Panc1 (cell line): ENCODE results near the gene IGF1R. TPM values are rescaled to one million over a fixed set of nuclear protein-coding genes. Genes with fewer than 3 reads are reported as not detected.

Experiments used
- ATAC-seq: fragments of 200-7000 bp; cut with Tn5 transposase; 2 replicates; pipeline ENCODE4 v1.9.1; 2020; ENCODE audit warnings: mild to moderate bottlenecking, moderate library complexity
- BruUV-seq: library from RNA; stranded (reverse); fragments of 400-500 nt; replicated peaks from 2 replicates; lab custom pipeline; 2021; lab: Mats Ljungman, UMichigan
- CTCF ChIA-PET: fragments of 300-600 bp; sonication (Branson Sonifier 250); formaldehyde crosslinking; loops from one replicate; lab custom pipeline; 2022; ENCODE audit warnings: antibody characterized with exemption; lab: Charles Lee
- POLR2A ChIA-PET: fragments of 300-600 bp; sonication (Branson Sonifier 250); formaldehyde crosslinking; loops from one replicate; lab custom pipeline; 2022; ENCODE audit warnings: antibody characterized with exemption; lab: Charles Lee
- DNase-seq: peaks from one replicate; pipeline ENCODE4 v3.0.0-alpha.2; 2010; ENCODE audit warnings: low read depth, low spot score
- H3K27ac ChIP-seq: 2 replicates; pipeline ENCODE4 v1.5.1; 2011; ENCODE audit warnings: mild to moderate bottlenecking, low read length, inconsistent platforms
- H3K27me3 ChIP-seq: fragments of 200-500 bp; sonication (Bioruptor generic); 2 replicates; pipeline ENCODE4 v1.6.0; 2014; ENCODE audit warnings: low read length, inconsistent platforms; ENCODE audit not compliant: control insufficient read depth, insufficient read depth
- H3K36me3 ChIP-seq: fragments of 200-500 bp; sonication (Bioruptor generic); 2 replicates; pipeline ENCODE4 v1.5.1; 2014; ENCODE audit warnings: inconsistent platforms, mild to moderate bottlenecking, low read length, moderate library complexity; ENCODE audit not compliant: control insufficient read depth, insufficient read depth
- H3K4me1 ChIP-seq: 2 replicates; pipeline ENCODE4 v1.5.1; 2011; ENCODE audit warnings: inconsistent platforms, mild to moderate bottlenecking, low read length, moderate library complexity; ENCODE audit not compliant: control insufficient read depth, insufficient read depth
- H3K4me3 ChIP-seq, 2 experiments: 2 replicates each; pipeline ENCODE4 v1.5.1; 2011 to 2012; ENCODE audit warnings: low read depth in 2 of 2, low read length in 2 of 2, mild to moderate bottlenecking in 2 of 2, inconsistent platforms in 1 of 2, moderate library complexity in 1 of 2
- H3K9me3 ChIP-seq: fragments of 200-500 bp; sonication (Bioruptor generic); 2 replicates; pipeline ENCODE4 v1.5.1; 2014; ENCODE audit warnings: low read depth, mild to moderate bottlenecking, inconsistent platforms, low read length, moderate library complexity; ENCODE audit not compliant: control insufficient read depth, insufficient read depth
- CTCF ChIP-seq: fragments of 450-650 bp; IDR thresholded peaks from 2 replicates; pipeline ENCODE4 v1.5.1; 2017; ENCODE audit warnings: mild to moderate bottlenecking
- POLR2AphosphoS5 ChIP-seq: IDR thresholded peaks from 2 replicates; pipeline ENCODE4 v1.6.1; 2012; ENCODE audit warnings: mild to moderate bottlenecking, low read depth, low read length, moderate library complexity
- SIN3A ChIP-seq: IDR thresholded peaks from 2 replicates; pipeline ENCODE4 v1.6.1; 2012; ENCODE audit warnings: low read depth, mild to moderate bottlenecking, low read length, moderate library complexity, borderline replicate concordance; ENCODE audit not compliant: insufficient read depth
- TCF7L2 ChIP-seq: IDR thresholded peaks from 2 replicates; pipeline ENCODE4 v1.6.1; 2011; ENCODE audit warnings: mild to moderate bottlenecking, low read depth, low read length, inconsistent platforms
- in situ Hi-C: cut with HindIII; loops from 2 replicates; pipeline ENCODE4 v1.10.0; 2016; ENCODE audit warnings: low sequenced_read_pairs, low pct_unique_long_range_greater_than_20kb
- intact Hi-C: fragments of 100-400 bp; cut with micrococcal nuclease; formaldehyde crosslinking; loops from one replicate; pipeline ENCODE4 v1.10.0; 2022; ENCODE audit not compliant: unreplicated experiment
- total RNA-seq: library from RNA; stranded (reverse); gene quantifications from one replicate; pipeline ENCODE4 v1.2.1, GENCODE V29; 2021; ENCODE audit not compliant: unreplicated experiment
- TF ChIP-seq, protein P1 (sequence below), 2 experiments: IDR thresholded peaks; 2 replicates each; pipeline ENCODE4 v1.6.1; 2011 to 2012; ENCODE audit warnings: low read depth in 2 of 2, control low read depth in 1 of 2, low read length in 1 of 2, mild to moderate bottlenecking in 1 of 2, moderate library complexity in 1 of 2; ENCODE audit not compliant: insufficient read depth in 1 of 2

The IGF1R gene
- total RNA-seq, 1 experiment from 2014 or later = 77.1 TPM

DNA sequence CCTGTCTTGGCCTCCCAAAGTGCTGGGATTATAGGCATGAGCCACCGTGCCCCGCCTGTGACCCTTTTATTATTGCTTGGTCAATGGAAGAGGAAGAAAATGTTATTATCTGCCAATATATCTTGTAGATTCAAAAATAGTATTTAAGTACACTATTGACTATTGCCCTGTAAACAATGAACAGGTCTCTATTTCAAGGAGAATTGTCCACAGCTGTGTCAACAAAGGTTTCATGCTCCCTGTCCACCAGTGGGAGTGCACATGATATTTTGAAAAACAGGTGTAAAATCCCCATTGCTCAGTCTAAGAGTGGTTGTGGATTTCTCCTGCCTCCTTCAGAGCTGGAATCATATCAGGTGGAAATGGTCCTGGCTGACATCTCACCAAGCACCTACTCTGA is 36.5 kb upstream of the IGF1R start:
- in situ Hi-C loops = no loop called here
- Histone ChIP-seq H3K27me3 (no peaks in the 10 kb centered on the region), H3K27ac (peak overlapping the region; percentile 5; the same call in 1 of the 2 replicates), H3K36me3 (no peaks in the 10 kb centered on the region), H3K9me3 (no peaks in the 10 kb centered on the region), H3K4me1 (peaks cover 28% of the 10 kb centered on the region), H3K4me3 (no peak overlapping the region)
- intact Hi-C loops = no loop called here
- POLR2A ChIA-PET = interaction anchor here (0.7 kb wide), 1 partner anchor 34 kb away, joined by 7 read pairs; no protein-coding TSS in a partner anchor
- DNase-seq (no peak), ATAC-seq (no peak)
- BruUV-seq = no TSS peak
- TF ChIP-seq POLR2AphosphoS5 (no peak), SIN3A (no peak), TCF7L2 (peak; percentile 61)
- CTCF ChIA-PET = no interaction called here

DNA sequence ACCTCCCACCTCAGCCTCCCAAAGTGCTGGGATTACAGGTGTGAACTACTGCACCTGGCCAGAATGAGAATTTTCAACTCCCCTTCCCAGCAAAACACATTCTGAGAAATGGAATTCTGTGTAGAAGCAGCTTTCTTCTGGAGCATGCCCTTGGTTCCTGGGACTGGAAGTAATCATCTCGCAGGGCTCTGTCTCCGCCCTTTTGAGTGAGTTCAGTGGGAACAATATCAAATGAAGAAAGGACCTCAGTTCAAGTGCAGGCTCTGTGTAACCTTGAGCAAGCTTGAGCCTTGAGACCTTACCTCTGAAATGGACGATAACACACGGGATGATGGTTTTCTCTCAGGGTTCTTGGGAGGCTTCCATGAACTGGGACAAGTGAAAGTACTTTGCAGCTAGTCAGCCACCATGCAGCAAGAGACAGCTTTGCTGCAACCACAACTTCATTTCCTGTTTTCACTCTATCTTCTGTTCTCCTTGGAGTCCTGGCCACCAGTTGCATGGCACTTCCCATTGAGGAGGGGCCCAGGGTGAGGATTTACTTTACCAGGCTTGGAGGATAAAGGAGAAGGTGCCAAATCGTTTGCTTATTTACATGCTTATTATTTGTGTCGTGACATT is 35.7 kb upstream of the IGF1R start:
- ATAC-seq = no peak
- no peaks in the 10 kb centered on the region for H3K9me3 ChIP-seq
- intact Hi-C loops (no loop called here), in situ Hi-C loops (no loop called here)
- peak overlapping the region; percentile 62; the same call in 1 of the 2 replicates for H3K27ac ChIP-seq
- no peaks in the 10 kb centered on the region for H3K36me3 ChIP-seq
- H3K4me1 ChIP-seq = peaks cover 28% of the 10 kb centered on the region
- no peak for TF ChIP-seq CTCF
- TF ChIP-seq TCF7L2 = no peak
- TF ChIP-seq, protein P1, sequence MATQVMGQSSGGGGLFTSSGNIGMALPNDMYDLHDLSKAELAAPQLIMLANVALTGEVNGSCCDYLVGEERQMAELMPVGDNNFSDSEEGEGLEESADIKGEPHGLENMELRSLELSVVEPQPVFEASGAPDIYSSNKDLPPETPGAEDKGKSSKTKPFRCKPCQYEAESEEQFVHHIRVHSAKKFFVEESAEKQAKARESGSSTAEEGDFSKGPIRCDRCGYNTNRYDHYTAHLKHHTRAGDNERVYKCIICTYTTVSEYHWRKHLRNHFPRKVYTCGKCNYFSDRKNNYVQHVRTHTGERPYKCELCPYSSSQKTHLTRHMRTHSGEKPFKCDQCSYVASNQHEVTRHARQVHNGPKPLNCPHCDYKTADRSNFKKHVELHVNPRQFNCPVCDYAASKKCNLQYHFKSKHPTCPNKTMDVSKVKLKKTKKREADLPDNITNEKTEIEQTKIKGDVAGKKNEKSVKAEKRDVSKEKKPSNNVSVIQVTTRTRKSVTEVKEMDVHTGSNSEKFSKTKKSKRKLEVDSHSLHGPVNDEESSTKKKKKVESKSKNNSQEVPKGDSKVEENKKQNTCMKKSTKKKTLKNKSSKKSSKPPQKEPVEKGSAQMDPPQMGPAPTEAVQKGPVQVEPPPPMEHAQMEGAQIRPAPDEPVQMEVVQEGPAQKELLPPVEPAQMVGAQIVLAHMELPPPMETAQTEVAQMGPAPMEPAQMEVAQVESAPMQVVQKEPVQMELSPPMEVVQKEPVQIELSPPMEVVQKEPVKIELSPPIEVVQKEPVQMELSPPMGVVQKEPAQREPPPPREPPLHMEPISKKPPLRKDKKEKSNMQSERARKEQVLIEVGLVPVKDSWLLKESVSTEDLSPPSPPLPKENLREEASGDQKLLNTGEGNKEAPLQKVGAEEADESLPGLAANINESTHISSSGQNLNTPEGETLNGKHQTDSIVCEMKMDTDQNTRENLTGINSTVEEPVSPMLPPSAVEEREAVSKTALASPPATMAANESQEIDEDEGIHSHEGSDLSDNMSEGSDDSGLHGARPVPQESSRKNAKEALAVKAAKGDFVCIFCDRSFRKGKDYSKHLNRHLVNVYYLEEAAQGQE (IDR thresholded peaks at IDR 0.05; ENCODE audit: insufficient read depth in 1 of 2, low read depth in 2 of 2, low read length in 1 of 2) = no peak
- POLR2A ChIA-PET = interaction anchor here (0.6 kb wide), 1 partner anchor 21 kb away, joined by 12 read pairs; no protein-coding TSS in a partner anchor
- H3K27me3 ChIP-seq = no peaks in the 10 kb centered on the region
- CTCF ChIA-PET = no interaction called here
- no peak overlapping the region for H3K4me3 ChIP-seq
- no peak for DNase-seq
- no TSS peak for BruUV-seq

GRCh38 chr15:98614681-98615080 is 33.7 kb upstream of the IGF1R start:
- Histone ChIP-seq H3K4me1 (peaks cover 21% of the 10 kb centered on the region), H3K4me3 (no peak overlapping the region), H3K36me3 (no peaks in the 10 kb centered on the region), H3K9me3 (no peaks in the 10 kb centered on the region), H3K27ac (no peak overlapping the region), H3K27me3 (no peaks in the 10 kb centered on the region)
- DNase-seq (no peak), ATAC-seq (no peak)
- ChIA-PET CTCF (interaction anchor here (0.7 kb wide), 1 partner anchor 34 kb away, joined by 7 read pairs; no protein-coding TSS in a partner anchor), POLR2A (no interaction called here)
- BruUV-seq = no TSS peak
- intact Hi-C loops (no loop called here), in situ Hi-C loops (no loop called here)
- TF ChIP-seq, protein P1 (IDR thresholded peaks at IDR 0.05; ENCODE audit: insufficient read depth in 1 of 2, low read depth in 2 of 2, low read length in 1 of 2) = no peak
- no peak for TF ChIP-seq POLR2AphosphoS5
- TF ChIP-seq CTCF = no peak
- no peak for TF ChIP-seq TCF7L2
